Adrenal gland (tissue), 12 donors: Measurements from ENCODE around the gene JPH2. TPM values are rescaled to one million over a fixed set of nuclear protein-coding genes. Genes with fewer than 3 reads are reported as not detected.

Source experiments
- DNase-seq, 7 donors: peaks; one replicate each; pipeline ENCODE4 v3.0.0-alpha.2; 2019 to 2020
- H3K27ac ChIP-seq, 5 donors: fragments of 200-600 bp; sonication (generic) in 4 of 5; 1 replicate in 3 of 5; 2 replicates in 2 of 5; pipeline versions ENCODE4 v1.5.1 to v1.8.0; 2016 to 2020; ENCODE audit warnings: mild to moderate bottlenecking in 1 of 5
- H3K27me3 ChIP-seq: fragments of 200-600 bp; 2 replicates; pipeline ENCODE4 v1.8.0; 2021
- H3K36me3 ChIP-seq, 2 donors: fragments of 200-600 bp; replicated peaks in 1 of 2; 1 replicate in 1 of 2; 2 replicates in 1 of 2; pipeline versions ENCODE4 v1.5.1 to v1.8.0; 2018 to 2022
- H3K4me1 ChIP-seq, 2 donors: fragments of 200-600 bp; replicated peaks in 1 of 2; 1 replicate in 1 of 2; 2 replicates in 1 of 2; pipeline versions ENCODE4 v1.5.1 to v1.8.0; 2018 to 2021
- H3K4me3 ChIP-seq, 4 donors: fragments of 200-600 bp; sonication (generic) in 3 of 4; one replicate each; pipeline ENCODE4 v1.5.1; 2016 to 2018
- H3K9me3 ChIP-seq, 3 donors: fragments of 200-600 bp; sonication (generic) in 1 of 3; replicated peaks in 1 of 3; 1 replicate in 2 of 3; 2 replicates in 1 of 3; pipeline versions ENCODE4 v1.5.1 to v1.8.0; 2016 to 2021
- POLR2A ChIP-seq, 2 donors: fragments of 450-650 bp; IDR thresholded peaks; one replicate each; pipeline ENCODE4 v1.6.1; 2017; ENCODE audit warnings: antibody characterized with exemption in 2 of 2, mild to moderate bottlenecking in 2 of 2, moderate library complexity in 1 of 2
- WGBS, 4 donors: extraction: QIAGEN DNeasy Blood & Tissue Kit in 2 of 4; methylation state at CpG; one replicate each; pipeline versions ENCODE4 v1.1.5 to v1.1.7; 2013 to 2017; 5-methylcytosine and 5-hydroxymethylcytosine counted together
- intact Hi-C, 2 donors: fragments of 100-400 bp; cut with DNase I; formaldehyde crosslinking; loops; one replicate each; pipeline versions ENCODE4 v1.14.1 to v1.15.0; 2022 to 2023
- polyA plus RNA-seq, 3 donors: library from polyadenylated mRNA; stranded (reverse); fragments of 200-250 nt in 2 of 3; fragments of 350-450 nt in 1 of 3; fragmentation: Illumina TruSeq in 1 of 3; extraction: RNeasy Lipid Tissue Mini Kit (QIAGEN cat#74804) in 1 of 3; gene quantifications; one replicate each; pipeline ENCODE4 v1.2.3, GENCODE V29; 2013 to 2014
- total RNA-seq, 9 donors: library from RNA; depleted of rRNA in 4 of 9; stranded (reverse); fragments of >200 nt in 4 of 9; fragments of 120-200 nt in 1 of 9; fragmentation: NEBNext Ultra II Directional in 1 of 9; extraction: Animal tissue kit (Norgen Biotek cat#: 25700) in 1 of 9; gene quantifications; one replicate each; pipeline versions ENCODE4 v1.1.0 to v1.2.4, GENCODE V29; 2013 to 2023
- TF ChIP-seq, protein P1 (sequence below), 6 experiments: fragments of 450-650 bp in 4 of 6; fragments of 200-600 bp in 2 of 6; sonication (generic) in 1 of 6; IDR thresholded peaks; 1 replicate in 5 of 6; 2 replicates in 1 of 6; pipeline versions ENCODE4 v1.5.1 to v1.8.0; 2016 to 2021; ENCODE audit warnings: antibody characterized with exemption in 6 of 6, mild to moderate bottlenecking in 2 of 6, moderate library complexity in 1 of 6
- donor health status: healthy with polysubstance abuse.
- donor health status: Bipolar disorder and iron deficiency.
- donor health status: DM: yes; HTN: yes; CAD: no.
- donor health status: DM: no; HTN: no; CAD: no.
- donor health status: DM: no; HTN: no; CAD: no.
- donor health status: DM: yes; HTN: yes; CAD: no.

Gene JPH2
- total and polyA plus RNA-seq, 12 donors: 0.59 to 13.0 (median 3.4) TPM

DNA sequence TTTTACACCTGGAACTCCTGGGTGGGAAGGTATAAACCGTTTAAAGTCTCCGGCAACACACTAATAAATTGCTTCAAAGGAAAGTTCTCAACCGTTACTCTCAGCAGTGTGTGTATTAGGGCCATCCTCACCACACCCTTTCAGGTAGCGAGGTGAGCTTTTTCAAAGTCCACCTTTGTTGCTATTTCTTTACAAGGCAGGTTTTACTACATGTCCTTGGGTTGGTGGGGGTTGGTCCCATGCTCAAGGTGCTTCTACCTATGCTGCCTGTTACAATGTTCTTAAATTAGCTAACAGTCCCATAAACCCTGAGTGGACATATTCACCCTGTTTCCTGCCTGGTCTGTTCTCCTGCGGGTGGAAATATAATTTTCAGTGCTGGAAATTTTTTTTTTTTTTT, 36.7 kb upstream of the JPH2 start:
- no peak for DNase-seq
- H3K36me3 ChIP-seq: no peaks in the 10 kb centered on the region
- H3K27ac ChIP-seq: no peak overlapping the region
- TF ChIP-seq, protein P1, sequence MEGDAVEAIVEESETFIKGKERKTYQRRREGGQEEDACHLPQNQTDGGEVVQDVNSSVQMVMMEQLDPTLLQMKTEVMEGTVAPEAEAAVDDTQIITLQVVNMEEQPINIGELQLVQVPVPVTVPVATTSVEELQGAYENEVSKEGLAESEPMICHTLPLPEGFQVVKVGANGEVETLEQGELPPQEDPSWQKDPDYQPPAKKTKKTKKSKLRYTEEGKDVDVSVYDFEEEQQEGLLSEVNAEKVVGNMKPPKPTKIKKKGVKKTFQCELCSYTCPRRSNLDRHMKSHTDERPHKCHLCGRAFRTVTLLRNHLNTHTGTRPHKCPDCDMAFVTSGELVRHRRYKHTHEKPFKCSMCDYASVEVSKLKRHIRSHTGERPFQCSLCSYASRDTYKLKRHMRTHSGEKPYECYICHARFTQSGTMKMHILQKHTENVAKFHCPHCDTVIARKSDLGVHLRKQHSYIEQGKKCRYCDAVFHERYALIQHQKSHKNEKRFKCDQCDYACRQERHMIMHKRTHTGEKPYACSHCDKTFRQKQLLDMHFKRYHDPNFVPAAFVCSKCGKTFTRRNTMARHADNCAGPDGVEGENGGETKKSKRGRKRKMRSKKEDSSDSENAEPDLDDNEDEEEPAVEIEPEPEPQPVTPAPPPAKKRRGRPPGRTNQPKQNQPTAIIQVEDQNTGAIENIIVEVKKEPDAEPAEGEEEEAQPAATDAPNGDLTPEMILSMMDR (IDR thresholded peaks at IDR 0.05): no peak
- TF ChIP-seq POLR2A (IDR thresholded peaks at IDR 0.05): no peak
- H3K4me1 ChIP-seq: no peaks in the 10 kb centered on the region
- no peak overlapping the region for H3K4me3 ChIP-seq
- H3K27me3 ChIP-seq: no peaks in the 10 kb centered on the region
- no peaks in the 10 kb centered on the region for H3K9me3 ChIP-seq
- intact Hi-C loops: no loop called here
- WGBS, 4 donors: 86 to 89% (median 88%) methylated on average over 5 of the region's 5 CpGs

- intact Hi-C loops: no loop called here
These were observed 35.8 kb upstream of the JPH2 start for GRCh38 chr20:44222633-44223368.

GRCh38 chr20:44222027-44222426, 35.0 kb upstream of the JPH2 start:
- DNase-seq: no peak
- no peaks in the 10 kb centered on the region for H3K36me3 ChIP-seq
- intact Hi-C loops: no loop called here
- TF ChIP-seq, protein P1 (IDR thresholded peaks at IDR 0.05): no peak
- no peak for TF ChIP-seq POLR2A (IDR thresholded peaks at IDR 0.05)
- 86 to 97% (median 88%) methylated on average over 5 of the region's 5 CpGs for WGBS, 4 donors
- H3K27me3 ChIP-seq: no peaks in the 10 kb centered on the region
- H3K9me3 ChIP-seq: no peaks in the 10 kb centered on the region
- no peak overlapping the region for H3K4me3 ChIP-seq
- no peak overlapping the region for H3K27ac ChIP-seq
- H3K4me1 ChIP-seq: no peaks in the 10 kb centered on the region

More at GRCh38 chr20:44222633-44223368, 35.8 kb upstream of the JPH2 start:
- no peak overlapping the region for H3K4me3 ChIP-seq
- TF ChIP-seq POLR2A (IDR thresholded peaks at IDR 0.05): no peak
- DNase-seq: no peak
- no peaks in the 10 kb centered on the region for H3K36me3 ChIP-seq
- WGBS, 4 donors: 69 to 78% (median 73%) methylated on average over 7 of the region's 7 CpGs
- no peaks in the 10 kb centered on the region for H3K27me3 ChIP-seq
- H3K27ac ChIP-seq: no peak overlapping the region
- H3K9me3 ChIP-seq: no peaks in the 10 kb centered on the region
- no peaks in the 10 kb centered on the region for H3K4me1 ChIP-seq

DNA sequence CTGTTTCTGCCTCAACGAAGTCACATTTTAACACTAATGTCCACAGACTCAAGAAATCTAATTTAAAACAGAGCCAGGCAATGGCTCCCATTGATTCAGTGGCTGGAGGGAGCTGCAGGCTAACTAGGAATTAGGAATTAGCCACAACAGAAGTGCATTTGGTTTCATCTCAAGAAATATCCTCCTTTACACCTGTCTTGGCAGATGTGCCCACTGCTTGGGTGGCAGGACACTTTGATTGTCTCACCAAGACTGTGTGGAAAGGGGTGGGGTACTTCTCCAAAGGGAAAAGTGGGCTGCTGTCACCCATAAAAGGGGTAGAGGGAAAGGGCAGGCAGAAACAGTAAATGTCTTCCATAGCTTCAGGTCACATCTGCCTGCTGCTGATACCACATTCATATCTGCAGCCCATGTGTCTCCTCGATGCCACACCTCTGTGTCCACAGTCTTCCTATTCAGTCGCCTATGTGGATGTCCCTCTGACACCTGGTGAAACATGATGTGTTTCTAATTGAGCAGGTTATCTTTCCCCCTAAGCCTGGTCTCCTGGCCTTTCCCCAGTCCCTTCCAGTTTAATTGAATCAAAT, 34.5 kb upstream of the JPH2 start:
- Histone ChIP-seq H3K4me1 (no peaks in the 10 kb centered on the region), H3K27me3 (no peaks in the 10 kb centered on the region), H3K36me3 (no peaks in the 10 kb centered on the region), H3K9me3 (no peaks in the 10 kb centered on the region), H3K4me3 (no peak overlapping the region), H3K27ac (no peak overlapping the region)
- WGBS, 4 donors: 78 to 94% (median 89%) methylated on average over 3 of the region's 3 CpGs
- DNase-seq: no peak
- TF ChIP-seq POLR2A (IDR thresholded peaks at IDR 0.05): no peak
- intact Hi-C loops: no loop called here

DNA sequence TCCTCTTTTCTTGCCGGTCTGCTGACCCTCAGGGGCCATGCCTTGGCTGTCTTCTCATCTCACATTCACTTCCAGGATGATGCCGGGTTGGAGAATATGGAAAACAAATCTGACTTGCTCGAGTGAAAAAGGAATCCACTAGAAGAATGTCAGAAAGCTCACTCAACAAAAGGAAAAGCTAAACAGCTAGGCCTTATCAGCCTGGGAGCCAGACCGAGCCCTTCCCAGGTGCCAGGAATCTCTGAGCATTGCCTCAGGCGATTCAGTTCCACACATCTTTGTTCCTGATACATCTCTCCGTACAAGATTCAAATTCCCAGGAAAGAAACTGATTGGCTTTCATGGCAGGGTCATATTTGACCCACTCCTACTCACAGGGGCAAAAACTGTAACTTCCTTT, 32.8 kb upstream of the JPH2 start:
- DNase-seq: no peak
- TF ChIP-seq, protein P1 (IDR thresholded peaks at IDR 0.05): no peak
- no peak for TF ChIP-seq POLR2A (IDR thresholded peaks at IDR 0.05)
- no peaks in the 10 kb centered on the region for H3K9me3 ChIP-seq
- no peaks in the 10 kb centered on the region for H3K27me3 ChIP-seq
- intact Hi-C loops: loop anchor here (5.0 kb wide), 3 partner anchors 93 to 248 kb away; partner anchors contain the start of gene FITM2 (in 1 of the 2)
- H3K4me3 ChIP-seq: no peak overlapping the region
- no peak overlapping the region for H3K27ac ChIP-seq
- H3K36me3 ChIP-seq: no peaks in the 10 kb centered on the region
- whole genome bisulfite sequencing, 4 donors: 68 to 75% (median 70%) methylated on average over 6 of the region's 6 CpGs
- no peaks in the 10 kb centered on the region for H3K4me1 ChIP-seq
